G401.6 (cell line): Measurements from ENCODE around the gene MSI2.
"Not testable (repeated sequence)": the region's sequence is repeated elsewhere in the genome, so short reads cannot be mapped to it uniquely, and the experiment has no call there.

ENCODE experiments used
- FAIRE-seq: peaks from 2 replicates; lab custom pipeline; 2012; peaks lifted over from hg19 to GRCh38; lab: Jason Lieb, UNC

The MSI2 gene

DNA sequence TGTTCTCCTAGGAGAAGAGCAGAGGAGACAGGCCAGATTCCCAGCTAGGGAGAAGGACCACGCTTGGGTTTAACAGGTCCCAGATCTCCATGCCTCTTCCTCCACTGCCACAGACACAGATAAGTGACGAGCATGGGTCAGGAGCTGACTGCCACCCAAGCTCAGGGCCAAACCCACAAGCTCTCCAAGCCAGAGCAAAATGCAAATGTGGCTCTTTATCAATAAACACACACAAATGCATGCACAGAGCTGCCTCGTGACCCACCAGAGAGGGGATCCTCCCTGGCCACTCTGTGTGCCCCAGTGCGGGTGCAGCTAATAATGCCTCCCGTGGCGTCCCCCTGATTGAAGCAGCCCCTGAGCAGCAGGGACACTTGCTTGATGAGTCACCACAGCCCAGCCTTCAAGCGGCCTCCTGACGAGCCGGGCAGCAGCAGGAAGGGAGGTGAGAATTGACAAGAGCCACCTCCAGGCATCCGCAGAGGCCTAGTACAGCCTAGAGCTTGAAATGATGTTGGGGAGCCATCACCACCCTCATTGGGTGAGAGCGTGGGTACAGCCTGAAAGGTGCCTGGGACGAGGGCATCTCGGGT is 344.9 kb downstream of the MSI2 start:
- no peak for FAIRE-seq

GRCh38 chr17:57602896-57603295 is 346.6 kb downstream of the MSI2 start:
- no peak for FAIRE-seq

- no peak for FAIRE-seq
Observed at GRCh38 chr17:57603546-57603945, 347.2 kb downstream of the MSI2 start.

- no peak for FAIRE-seq
Observed at GRCh38 chr17:57603978-57604377, 347.7 kb downstream of the MSI2 start.

DNA sequence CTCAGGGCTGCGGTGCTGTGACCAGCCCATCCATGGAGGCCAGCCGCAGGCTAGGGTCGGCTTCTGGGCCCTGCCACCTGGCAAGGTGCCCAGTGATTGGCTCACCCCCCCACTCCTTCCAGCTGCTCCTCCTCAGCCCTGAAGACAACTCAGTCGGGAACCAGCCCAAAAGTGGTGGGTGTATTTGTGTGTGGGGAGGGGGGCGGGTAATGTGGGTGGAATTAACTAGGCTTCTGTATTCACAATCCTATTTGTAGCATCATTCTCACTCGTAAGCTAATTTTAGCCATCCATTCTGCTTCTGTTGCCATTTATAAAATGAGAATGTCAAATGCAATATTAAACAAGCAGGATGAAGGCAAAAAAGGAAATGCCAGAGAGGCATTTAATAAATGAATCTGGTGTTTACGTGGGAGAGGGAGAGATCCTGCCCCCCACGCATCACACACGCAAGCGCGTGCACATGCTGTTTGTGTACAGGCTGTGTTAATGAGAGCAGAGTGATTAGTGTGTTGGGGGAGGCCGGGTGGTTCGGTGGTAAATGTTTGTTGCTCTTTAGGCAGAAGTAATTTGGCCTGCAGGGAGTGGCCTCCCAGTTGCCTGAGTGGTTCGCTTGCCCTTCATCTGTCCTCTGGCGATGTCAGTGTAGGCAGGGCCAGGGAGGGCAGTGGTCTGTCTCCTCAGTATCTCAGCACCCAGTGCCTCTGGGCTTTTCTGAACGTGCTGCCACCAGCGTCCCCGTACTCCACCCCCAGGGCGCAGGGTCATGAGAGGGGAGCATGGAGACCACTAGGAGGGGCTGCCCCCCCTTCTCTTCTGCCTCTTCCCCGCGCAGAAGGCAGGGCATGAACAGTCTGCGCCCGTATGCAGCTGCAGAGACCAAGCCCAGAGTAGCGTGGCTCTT is 348.7 kb downstream of the MSI2 start:
- FAIRE-seq: no peak

DNA sequence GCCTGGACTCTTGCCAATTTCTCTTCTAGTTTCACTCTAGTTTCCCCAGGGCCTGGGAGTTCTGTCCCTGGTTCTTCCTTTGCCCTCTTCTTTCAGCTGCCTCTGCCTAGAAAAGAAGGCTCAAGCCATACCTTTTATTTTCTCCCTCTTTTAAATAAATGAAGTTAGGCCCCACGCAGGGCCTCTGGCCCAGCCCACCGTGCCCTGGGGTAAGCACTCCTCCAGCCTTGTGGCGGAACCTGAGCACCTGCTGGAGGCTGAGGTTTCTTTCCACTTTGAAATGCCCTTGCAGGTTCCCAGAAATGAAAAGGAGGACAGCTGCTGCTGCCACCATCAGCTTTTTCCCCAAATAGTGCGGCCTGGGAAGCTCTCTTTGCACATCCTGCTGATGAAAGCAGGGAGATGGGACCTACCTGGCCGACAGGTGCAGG is 349.4 kb downstream of the MSI2 start:
- no peak for FAIRE-seq

DNA sequence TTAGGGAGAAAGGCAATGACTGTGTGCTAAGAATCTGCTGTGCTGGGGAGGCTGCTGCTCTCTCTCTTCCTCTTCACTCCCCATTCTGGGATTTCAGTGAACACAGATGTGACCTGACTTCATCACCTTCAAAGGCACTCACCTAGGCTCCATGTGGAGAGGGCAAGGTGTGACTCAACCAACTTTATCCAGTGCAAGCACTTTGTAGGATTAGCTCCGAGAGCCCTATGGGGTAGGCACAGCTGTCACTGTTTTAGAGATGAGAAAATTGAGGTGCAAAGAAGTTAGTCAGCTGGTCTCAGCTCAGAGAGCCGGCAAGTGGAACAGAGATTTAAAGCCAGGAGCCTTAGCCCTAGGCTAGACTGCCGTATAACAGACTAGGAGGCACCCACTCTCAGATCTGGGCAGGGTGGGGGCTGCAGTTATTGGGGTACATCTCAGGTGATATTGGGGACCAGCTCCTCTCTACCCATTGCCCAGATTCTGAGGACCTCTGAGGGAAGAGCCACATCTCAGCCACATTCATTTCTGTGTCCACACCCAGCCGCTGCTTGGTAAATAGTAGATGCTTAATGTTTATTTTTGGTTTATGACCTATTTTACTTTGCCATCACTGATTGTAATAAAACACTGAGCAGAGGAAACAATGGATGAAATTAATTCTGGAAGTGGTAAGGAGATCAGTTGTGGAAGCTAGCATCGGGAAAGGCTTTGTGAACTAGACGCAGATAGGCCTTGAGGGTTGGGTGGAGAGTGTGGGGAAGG is 350.0 kb downstream of the MSI2 start:
- FAIRE-seq: no peak

DNA sequence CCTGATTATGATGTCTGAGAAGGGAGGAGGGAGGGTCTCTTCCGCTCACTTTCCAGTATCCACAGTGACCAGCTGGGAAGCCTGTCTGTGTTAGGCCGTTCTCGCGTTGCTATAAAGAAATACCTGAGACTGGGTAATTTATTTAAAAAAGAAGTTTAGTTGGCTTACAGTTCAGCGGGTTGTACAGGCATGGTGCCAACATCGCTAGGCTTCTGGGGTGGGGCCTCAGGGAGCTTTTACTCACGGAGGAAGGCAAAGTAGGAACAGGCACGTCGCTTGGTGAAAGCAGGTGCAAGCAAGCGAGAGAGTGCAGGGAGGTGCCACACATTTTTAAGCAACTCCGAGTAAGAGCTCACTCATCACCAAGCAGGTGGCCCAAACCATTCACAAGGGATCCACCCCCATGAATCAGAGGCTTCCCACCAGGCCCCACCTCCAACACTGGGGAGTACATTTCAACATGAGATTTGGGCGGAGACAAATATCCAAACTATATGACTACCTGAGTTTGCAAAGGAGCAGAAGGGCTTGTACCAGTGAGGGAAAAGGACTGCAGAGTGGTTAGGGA is 351.3 kb downstream of the MSI2 start:
- no peak for FAIRE-seq

GRCh38 chr17:57608369-57609124 is 352.2 kb downstream of the MSI2 start:
- FAIRE-seq: no peak

DNA sequence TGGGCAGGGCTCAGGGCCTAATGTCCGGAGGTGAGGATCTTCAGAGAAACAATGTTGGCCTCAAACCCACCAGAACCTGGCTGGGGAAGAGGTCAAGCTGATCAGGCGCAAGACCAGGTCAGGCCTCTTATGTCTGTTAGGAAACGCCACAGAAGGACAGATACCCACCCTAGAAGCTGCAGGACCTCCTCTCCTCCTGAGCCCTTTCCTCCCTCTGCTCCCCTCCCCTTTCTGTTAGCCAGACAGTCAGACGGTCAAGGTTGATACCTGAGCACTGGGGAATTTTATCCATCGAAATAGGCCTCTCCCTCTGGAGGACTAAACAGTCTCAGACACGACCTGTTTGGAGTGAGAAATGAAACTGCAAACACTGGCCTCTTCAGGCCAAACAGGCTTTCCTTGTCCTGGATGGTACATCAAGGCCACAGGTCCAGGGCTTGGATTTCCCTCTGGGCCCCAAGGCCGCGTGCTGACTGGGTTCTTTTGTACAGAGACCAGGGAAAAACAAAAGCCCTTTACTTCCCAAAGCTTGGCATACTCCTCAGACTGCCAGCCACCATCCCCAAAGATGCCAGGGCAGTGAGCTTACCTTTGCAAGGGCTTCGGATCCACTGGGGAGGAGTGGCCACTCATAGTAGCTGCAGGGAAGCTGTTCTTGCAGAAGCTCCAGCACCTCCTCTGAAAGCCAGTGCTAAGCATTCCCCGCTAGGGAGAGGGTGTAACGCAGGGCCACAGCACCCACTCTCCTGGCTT is 353.0 kb downstream of the MSI2 start:
- no peak for FAIRE-seq

DNA sequence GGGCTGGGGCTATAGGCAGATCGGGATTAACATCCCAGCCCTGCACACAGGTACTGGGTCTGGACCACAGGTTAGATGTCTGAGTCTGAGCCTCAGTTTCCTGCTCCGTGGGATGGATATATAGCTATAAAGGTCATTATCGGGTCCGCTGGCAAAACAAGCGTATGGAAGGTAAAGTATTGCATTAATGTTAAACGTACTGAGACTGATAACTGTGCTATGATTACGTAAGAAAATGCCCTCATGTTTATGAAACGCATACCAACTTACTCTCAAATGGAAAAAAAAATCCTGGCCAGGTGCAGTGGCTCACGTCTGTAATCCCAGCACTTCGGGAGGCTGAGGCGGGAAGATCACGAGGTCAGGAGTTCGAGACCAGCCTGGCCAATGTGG is 353.6 kb downstream of the MSI2 start:
- no peak for FAIRE-seq

DNA sequence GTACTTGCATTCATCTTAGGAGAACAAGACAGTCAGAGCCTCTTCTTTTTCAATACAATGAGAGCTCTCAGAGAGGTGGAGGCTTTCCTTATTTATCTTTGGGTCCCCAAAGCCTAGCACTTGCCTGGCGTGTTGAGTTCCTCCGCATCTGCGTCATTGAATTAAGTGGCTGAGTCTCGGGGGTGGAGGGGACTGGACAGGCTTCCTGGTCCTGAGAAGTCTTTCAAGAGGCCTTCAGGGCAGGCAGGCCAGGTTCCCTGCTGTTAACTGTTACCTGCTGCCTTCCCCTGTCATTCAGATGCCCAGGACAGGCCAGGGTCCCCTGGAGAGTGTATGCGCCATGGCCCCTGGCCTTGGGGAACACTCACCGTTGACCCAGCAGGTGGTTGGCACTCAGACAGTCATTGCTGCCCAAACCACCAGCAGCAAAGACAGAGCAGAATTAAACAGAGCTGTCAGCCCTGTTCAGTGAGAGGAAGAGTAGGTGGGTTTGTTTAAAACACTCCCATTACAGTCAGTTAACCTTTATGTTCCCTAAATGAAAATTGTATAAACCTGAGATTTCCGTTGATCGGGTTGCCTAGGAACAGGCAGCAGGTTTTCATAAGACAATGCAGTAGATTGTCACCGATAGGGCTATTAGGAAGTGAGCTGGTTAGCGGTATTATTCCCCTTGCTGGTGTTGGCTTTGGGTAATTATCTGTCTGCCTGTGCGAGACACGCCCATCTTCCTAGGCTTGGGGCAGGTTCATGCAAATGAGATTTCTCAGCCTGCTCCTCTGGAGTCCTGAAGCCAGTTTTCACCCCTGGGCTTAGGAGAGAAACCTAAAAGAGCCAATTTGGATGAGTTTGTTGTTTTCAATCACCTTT is 356.1 kb downstream of the MSI2 start:
- no peak for FAIRE-seq

GRCh38 chr17:57614742-57615141 is 358.4 kb downstream of the MSI2 start:
- FAIRE-seq: no peak

GRCh38 chr17:57615836-57616757 is 359.8 kb downstream of the MSI2 start:
- no peak for FAIRE-seq

DNA sequence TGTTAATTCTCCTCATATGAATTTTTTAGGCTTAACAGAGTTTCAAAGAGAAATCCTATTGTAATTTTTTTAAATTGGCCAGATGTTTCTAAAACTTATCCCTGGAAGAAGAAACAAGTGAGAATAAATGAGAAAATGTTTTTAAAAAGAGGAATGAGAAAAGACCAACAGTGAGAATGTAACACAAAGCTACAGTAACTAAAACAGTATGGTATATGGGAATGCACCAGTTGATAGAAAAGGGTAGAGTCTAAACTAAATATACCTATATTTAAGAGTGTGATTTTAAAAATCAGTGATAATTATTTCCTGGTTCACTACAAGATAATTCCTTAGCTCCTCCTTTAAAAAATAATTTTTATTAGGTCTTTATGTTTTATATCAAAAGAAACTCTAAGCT is 360.9 kb downstream of the MSI2 start:
- FAIRE-seq: no peak

GRCh38 chr17:57619061-57619937 is 363.0 kb downstream of the MSI2 start:
- FAIRE-seq: no peak

DNA sequence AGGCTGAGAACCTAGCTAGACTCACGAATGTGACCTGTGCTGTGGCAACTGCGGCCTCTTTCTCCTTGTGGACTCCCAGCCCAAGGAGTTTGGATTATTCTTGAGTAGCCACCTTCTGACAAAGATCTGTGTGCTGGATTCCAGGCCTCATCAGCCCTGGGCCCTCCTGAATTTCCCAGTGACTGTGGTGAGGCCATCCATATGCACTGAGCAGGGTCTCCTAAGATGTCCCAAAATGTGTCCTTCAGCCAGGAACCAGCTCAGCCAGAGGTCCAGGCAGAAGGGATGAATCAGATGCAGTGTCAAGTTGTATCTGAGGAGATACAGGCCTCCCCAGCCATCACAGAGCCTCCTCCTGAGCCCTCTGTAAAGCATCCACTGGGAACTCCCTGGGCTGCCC is 364.3 kb downstream of the MSI2 start:
- no peak for FAIRE-seq

- FAIRE-seq: not testable (repeated sequence)
Observed at GRCh38 chr17:57621791-57622190, 365.5 kb downstream of the MSI2 start.
